GM13976 (cell line): ENCODE data around the gene FLAD1.

Experiments used
- DNase-seq: peaks from one replicate; pipeline ENCODE4 v3.0.0; 2012; ENCODE audit warnings: low spot score
- CTCF ChIP-seq: IDR thresholded peaks from 2 replicates; pipeline ENCODE4 v1.5.1; 2012; ENCODE audit warnings: borderline replicate concordance, mild to moderate bottlenecking; ENCODE audit not compliant: insufficient read depth; ENCODE audit errors: extremely low read depth, missing control alignments, control extremely low read depth
- in situ Hi-C: fragments of 300-500 bp; cut with MboI; formaldehyde crosslinking; loops from one replicate; pipeline ENCODE4 v1.12.0; 2022; ENCODE audit warnings: low sequenced_read_pairs, mixed read lengths, inconsistent platforms; ENCODE audit not compliant: unreplicated experiment

Gene FLAD1

GRCh38 chr1:155039308-155039669 lies 56.1 kb downstream of the FLAD1 start:
- DNase-seq, result no peak
- no peak for TF ChIP-seq CTCF
- in situ Hi-C loops, result no loop called here

GRCh38 chr1:155040358-155041093 lies 57.4 kb downstream of the FLAD1 start:
- no peak for DNase-seq
- no peak for TF ChIP-seq CTCF
- in situ Hi-C loops, result no loop called here
